Breast epithelium (tissue), 3 donors: Measurements from ENCODE around the gene TSACC.

Experiments used
- CTCF ChIP-seq, 3 donors: fragments of 450-650 bp; IDR thresholded peaks; one replicate each; pipeline ENCODE4 v1.5.1; 2016 to 2017; ENCODE audit warnings: antibody characterized with exemption in 3 of 3, mild to moderate bottlenecking in 3 of 3, moderate library complexity in 3 of 3
- POLR2A ChIP-seq: fragments of 450-650 bp; IDR thresholded peaks from one replicate; pipeline ENCODE4 v1.6.1; 2016; ENCODE audit warnings: antibody characterized with exemption, mild to moderate bottlenecking, moderate library complexity

GRCh38 chr1:156358641-156359040, 20.3 kb downstream of the TSACC start:
- TF ChIP-seq POLR2A (no peak), CTCF (IDR thresholded peaks at IDR 0.05) (no peak)
